ENCODE results near the gene SLC6A18.
"Not testable (repeated sequence)": the region's sequence is repeated elsewhere in the genome, so short reads cannot be mapped to it uniquely, and the experiment has no call there.

Gene SLC6A18

GRCh38 chr5:1279443-1280151, 54.4 kb downstream of the SLC6A18 start:
- no peak for DNase-seq

- DNase-seq, result no peak
Measured at GRCh38 chr5:1280177-1281037, 55.2 kb downstream of the SLC6A18 start.

- DNase-seq, result no peak
Measured at GRCh38 chr5:1281038-1281882, 56.1 kb downstream of the SLC6A18 start.

- no peak for DNase-seq
Measured at GRCh38 chr5:1282131-1282992, 57.2 kb downstream of the SLC6A18 start.

GRCh38 chr5:1282993-1283728, 58.0 kb downstream of the SLC6A18 start:
- DNase-seq, result peak; percentile 8

- not testable (repeated sequence) for DNase-seq
Measured at GRCh38 chr5:1283729-1284041, 58.5 kb downstream of the SLC6A18 start.

- peak; percentile 38 for DNase-seq
Measured at GRCh38 chr5:1284336-1284970, 59.3 kb downstream of the SLC6A18 start.

GRCh38 chr5:1285141-1285540, 60.0 kb downstream of the SLC6A18 start:
- peak; percentile 23 for DNase-seq

- DNase-seq, result peak; percentile 37
Measured at GRCh38 chr5:1285883-1286291, 60.7 kb downstream of the SLC6A18 start.

GRCh38 chr5:1288439-1289335, 63.5 kb downstream of the SLC6A18 start:
- peak; percentile 41 for DNase-seq

GRCh38 chr5:1289559-1289958, 64.4 kb downstream of the SLC6A18 start:
- peak; percentile 10 for DNase-seq

- DNase-seq, result peak; percentile 40
Measured at GRCh38 chr5:1290956-1291355, 65.8 kb downstream of the SLC6A18 start.

GRCh38 chr5:1291611-1292080, 66.5 kb downstream of the SLC6A18 start:
- DNase-seq, result peak; percentile 46

- peak; percentile 17 for DNase-seq
Measured at GRCh38 chr5:1292139-1292538, 67.0 kb downstream of the SLC6A18 start.

- DNase-seq, result peak; percentile 45
Measured at GRCh38 chr5:1292846-1293415, 67.8 kb downstream of the SLC6A18 start.

GRCh38 chr5:1293416-1294205, 68.4 kb downstream of the SLC6A18 start:
- peak; percentile 44 for DNase-seq

GRCh38 chr5:1294206-1294834, 69.1 kb downstream of the SLC6A18 start:
- DNase-seq, result peak; percentile 60

All from activated CD8-positive, alpha-beta memory T cell treated with anti-CD3 and anti-CD28 coated beads, Interleukin-2, amount 50 U/mL, for 48 hours (primary cell).